Stimulated activated CD8-positive, alpha-beta memory T cell treated with anti-CD3 and anti-CD28 coated beads, Interleukin-15, amount 100 ng/mL, for 48 hours (primary cell): ENCODE data around the gene ARF6.
"Not testable (repeated sequence)": the region's sequence is repeated elsewhere in the genome, so short reads cannot be mapped to it uniquely, and the experiment has no call there.

Experiments used
- DNase-seq, 2 donors: peaks; one replicate each; pipeline ENCODE4 v3.0.0-alpha.2; 2020; ENCODE audit warnings: low read depth in 2 of 2

The ARF6 gene

DNA sequence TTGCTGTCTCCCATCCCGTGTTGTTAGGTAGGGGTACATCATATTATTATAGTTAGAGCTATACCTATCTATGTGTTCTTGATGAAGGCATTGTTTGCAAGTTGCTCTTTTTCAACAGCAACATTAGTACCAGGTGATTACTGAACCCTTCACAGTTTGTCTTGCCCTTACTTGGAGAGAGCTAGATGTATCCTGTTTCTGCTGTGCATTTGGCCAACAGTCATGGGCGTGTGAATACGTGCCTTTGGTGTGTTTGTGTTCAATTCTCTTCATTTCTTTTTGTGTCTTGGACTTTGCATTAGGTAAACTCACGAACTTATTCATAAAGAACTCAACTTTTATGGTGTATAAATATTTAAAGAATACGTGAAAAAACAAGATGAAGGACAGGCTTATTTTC is 14.3 kb downstream of the ARF6 start:
- DNase-seq, result no peak

DNA sequence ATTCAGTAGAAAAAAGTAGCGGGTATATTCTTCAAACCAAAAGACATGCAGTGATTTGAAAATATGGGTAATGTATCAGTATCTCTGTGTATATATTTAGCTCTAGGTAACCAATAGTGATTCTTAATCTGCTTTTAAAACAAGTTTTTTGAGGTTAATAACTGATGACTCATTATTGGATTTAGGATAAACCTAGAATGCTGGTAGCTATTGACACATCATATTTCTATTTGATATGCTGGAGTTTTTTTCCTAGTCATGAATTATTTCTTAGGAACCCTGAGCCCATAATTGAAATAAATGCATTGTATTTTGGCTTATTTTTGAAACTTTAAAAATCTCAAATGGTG is 15.5 kb downstream of the ARF6 start:
- no peak for DNase-seq

DNA sequence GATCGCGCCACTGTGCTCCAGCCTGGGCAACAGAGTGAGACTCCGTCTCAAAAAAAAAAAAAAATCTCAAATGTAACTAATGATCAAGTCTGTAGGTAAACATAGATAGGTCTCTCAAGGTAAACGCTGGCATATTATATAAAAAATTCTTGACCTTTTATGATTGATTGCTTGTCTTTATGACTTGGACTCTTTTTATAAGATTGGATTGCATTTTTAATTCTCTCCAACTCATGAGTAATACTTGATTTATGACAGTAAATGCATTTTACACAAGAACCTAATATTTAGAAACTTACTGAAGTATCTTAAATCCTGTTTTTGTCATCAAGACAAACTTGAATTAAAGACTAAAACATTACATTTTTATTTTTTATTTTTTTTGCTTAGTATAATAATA is 16.1 kb downstream of the ARF6 start:
- DNase-seq, result no peak

DNA sequence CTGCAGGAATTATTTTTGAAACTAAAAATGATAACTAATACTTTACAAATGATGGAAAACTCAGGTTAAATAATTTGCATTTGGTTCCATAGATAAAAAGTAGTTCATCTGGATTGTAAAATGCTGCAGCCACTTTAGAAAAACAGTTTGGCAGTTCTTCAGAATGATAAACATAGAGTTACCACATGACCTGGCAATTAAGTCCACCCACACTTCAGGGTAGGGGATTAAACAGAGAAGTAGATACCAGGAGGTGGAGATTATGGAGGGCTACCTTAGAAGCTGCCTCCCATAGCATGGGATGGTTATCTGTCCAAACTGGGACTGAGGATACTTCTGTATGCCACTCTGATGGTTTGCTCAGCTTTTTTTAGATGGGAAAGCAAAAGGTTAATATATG is 22.2 kb downstream of the ARF6 start:
- no peak for DNase-seq

DNA sequence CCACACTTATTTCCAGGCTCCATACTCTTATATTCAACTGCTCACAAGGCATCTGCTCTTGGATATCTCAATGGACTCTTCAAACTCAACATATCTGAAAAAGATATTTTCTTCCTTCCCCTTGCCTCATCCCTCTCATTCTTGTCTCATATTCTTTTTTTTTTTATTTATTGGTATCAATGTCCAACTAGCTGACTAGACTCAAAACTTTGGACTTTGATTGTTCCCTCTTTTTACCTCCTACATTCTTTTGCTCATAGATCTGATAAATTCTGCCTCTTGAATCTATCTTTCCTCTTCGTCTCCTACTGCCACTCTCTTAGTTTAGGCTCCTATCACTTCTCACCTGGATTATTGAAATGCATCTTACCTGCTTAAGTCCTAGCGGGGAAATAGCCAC is 25.8 kb downstream of the ARF6 start:
- DNase-seq, result no peak

DNA sequence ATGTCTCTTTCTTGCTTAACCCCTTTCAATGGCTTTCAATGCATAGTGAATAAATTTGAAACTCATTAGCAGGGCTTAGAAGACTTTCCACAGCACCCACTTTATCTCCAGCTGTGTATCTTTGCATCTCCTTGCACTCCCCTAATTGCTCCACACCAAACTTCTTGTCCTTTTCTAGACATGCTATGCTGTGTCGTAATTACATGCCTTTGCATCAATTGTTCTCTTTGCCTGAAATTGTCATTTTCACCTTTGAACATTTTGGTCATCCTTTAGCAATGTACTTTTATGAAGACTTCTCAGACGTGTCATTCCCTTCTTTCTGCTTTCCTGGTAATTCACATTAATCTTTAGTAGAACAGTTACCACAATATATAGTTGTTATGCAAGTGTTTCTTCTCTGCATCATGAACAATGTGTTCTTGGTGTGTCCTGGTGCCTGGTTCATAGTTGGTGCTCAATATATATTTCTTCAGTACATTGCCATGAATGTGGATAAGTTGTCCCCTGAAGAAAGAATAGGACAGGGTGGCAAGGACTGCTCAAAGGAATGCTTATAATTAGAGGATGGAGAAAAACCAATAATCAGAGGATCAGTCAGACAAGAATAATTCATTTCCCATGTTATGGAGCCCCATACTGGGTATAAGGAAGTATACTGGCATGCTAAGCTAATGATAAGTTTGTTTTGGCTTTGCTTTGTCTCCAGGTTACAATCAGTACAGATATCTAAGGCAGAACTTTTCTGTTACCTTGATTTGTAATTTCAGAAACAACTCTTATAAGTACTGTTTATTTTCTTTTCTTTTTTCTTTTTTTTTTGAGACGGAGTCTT is 27.2 kb downstream of the ARF6 start:
- no peak for DNase-seq

DNA sequence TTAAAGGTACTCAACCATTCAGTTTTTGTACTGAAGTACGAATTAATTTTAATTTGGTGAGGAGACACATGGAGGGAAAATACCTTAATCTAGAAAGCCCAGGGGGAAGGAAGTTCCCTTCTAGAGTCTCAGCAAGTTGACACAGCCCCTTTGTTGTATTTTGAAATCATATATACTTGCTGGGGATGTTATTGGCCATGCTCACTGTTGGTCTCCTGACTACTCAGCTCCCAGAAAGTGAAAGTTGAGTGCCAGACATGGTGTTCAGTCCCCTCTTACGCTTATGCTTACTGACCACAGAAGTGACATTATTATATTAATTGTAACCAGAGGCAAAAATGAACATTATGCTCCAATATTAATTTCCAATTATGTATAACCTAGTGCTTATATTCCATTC is 28.1 kb downstream of the ARF6 start:
- no peak for DNase-seq

DNA sequence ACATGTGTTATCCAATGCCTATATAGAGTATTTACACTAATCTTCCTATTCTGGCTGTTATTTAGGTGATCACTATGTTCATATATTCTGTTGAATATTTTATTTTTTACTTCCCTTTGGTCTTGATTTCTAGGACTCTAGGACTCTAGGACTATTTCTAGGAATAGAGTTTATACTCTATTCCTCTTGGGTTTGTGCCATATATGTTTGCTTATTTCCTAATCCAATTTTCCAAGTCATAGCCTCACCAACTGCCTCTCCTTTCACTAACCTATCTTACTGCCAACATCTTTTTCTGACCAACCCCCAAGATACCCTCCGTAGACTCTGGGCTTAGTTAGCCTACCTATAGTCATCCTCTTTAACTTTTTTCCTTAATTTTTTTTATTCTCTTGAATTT is 28.5 kb downstream of the ARF6 start:
- no peak for DNase-seq

DNA sequence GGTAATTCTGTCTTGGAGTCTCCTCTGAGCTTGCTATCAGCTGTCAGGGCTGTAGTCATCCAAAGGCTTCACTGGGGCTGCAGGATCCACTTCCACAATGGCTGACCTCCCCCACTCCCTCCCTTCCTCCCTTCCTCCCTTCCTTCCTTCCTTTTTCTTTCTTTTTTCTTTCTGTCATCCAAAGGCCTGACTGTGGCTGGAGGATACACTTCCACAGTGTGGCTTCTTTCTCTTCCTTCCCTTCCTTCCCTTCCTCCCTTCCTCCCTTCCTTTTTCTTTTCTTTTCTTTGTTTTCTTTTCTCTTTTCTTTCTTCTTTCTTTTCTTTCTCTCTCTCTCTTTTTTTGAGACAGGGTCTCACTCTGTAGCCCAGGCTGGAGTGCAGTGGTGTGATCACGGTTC is 30.6 kb downstream of the ARF6 start:
- DNase-seq, result no peak

DNA sequence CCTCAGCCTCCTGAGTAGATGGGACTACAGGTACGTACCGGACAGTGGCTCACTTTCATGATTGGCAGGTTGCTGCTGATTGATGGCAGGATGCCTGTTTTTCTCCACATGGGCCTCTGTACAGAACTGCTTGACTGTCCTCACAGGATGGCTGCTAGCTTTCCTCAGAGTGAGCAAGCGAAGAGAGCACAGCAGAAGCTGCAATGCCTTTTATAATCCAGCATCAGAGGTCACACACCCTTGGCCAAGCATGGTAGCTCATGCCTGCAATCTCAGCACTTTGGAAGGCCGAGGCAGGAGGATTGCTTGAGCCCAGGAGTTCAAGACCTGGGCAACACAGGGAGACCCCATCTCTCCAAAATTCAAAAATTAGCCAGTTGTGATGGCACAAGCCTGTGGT is 31.0 kb downstream of the ARF6 start:
- DNase-seq, result no peak

DNA sequence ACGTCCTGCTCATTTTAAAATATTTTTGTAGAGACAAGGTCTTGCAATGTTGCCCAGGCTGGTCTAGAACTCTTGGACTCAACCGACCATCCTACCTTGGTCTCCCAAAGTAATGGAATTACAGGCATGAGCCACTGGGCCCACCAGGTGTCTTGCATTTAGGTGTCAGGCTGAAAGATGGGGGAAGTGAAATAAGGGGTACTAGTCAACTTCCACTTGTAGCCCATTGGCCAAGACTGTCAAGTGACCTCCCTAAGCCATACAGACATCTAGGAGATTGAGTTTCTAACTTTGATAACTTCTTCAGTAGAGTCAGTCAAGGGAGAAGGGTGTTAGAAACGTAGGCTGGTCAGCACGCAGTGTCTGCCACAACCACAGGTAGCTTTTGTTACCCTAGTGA is 32.0 kb downstream of the ARF6 start:
- DNase-seq, result no peak

DNA sequence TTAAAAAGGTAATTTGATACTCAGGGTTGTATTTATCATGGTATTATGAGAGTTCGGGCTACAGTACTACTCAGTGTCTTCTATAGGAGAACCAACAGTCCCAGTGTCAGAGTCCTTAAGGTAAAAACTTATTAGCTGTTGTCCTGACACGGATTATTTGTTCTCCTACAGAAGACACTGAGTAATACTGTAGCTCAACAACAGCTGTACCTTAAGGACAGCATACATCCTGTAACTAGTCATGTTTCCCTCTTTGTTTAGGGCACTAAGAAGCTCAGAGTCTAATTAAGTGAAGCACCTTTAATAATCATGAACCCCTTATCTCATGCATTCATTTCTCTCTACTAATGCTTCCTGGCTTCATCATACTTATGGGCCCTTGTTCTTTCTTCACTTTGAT is 33.9 kb downstream of the ARF6 start:
- no peak for DNase-seq

DNA sequence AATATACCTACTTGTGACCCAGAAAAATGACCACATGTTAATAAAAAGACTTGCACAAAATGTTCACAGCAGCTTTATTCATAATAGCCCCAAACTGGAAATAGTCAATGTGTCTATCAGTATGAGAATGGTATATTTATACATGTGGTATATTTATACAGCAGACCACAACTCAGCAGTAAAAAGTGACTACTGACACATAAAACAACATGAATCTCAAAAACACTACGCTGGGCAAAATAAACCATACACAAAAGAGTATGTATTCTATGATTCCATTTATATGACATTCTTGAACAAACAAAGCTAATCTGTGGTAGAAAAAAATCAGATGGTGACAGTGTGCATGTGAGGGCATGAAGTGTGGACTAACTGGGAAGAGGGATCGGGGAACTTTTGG is 35.1 kb downstream of the ARF6 start:
- no peak for DNase-seq

DNA sequence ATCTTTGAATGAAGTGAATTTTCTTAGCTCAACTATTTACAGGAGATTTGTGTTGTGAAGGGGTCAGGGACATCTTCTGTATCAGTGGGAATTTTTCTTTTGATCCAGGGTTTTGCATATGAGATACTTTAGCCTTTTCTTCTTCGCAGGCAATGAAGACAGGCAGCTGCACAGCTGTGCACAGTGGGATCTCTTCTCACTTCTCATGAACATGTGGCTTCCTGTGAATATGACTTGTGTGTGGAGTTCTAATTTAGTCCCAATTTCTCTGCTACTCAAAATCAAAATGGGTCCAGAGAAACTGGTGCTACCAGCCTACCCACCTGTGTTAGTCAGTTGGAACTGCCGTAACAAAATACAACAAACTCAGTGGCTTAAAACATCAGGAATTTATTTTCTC is 37.8 kb downstream of the ARF6 start:
- no peak for DNase-seq

DNA sequence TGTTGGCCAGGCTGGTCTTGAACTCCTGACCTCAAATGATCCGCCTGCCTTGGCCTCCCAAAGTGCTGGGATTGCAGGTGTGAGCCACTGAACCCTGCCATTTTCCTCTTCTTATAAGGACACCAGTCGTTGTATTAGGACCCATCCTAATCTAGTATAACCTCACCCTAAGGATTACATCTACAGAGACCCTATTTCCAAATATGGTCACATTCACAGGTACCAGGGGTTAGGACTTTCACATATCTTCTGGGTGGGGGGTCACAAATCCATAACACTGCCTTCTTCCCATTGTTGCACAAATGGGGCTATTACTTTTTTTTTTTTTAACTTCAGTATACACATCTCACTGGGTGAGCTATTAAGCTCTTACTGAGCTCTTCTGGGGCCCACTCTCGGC is 38.6 kb downstream of the ARF6 start:
- no peak for DNase-seq

DNA sequence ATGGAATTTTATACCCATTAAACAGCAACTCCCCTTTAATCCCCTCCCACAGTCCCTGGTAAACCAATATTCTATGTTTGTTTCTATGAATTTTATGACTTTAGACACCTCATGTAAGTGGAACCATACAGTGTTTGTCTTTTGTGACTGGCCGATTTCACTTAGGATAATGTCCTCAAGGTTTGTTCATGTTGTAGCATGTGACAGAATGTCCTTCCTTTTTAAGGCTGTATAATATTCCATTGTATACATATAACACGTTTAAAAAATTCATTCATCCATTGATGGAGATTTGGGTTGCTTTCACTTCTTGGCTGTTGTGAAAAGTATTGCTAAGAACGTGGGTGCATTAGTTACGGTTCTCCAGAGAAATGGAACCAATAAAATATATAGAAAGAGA is 40.2 kb downstream of the ARF6 start:
- no peak for DNase-seq

DNA sequence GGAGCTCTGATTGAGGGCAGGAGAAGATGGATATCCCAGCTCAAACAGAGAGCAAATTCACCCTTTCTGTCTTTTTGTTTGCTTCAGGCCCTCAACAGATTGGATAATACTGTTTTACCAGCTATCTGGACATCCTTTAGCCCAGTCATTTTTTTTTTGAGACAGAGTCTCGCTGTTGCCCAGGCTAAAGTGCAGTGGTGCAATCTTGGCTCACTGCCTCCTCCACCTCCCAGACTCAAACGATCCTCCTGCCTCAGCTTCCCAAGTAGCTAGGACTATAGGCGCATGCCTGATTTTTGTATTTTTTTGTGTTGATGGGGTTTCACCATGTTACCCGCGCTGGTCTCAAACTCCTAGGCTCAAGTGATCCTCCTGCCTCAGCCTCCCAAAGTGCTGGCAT is 40.8 kb downstream of the ARF6 start:
- no peak for DNase-seq

DNA sequence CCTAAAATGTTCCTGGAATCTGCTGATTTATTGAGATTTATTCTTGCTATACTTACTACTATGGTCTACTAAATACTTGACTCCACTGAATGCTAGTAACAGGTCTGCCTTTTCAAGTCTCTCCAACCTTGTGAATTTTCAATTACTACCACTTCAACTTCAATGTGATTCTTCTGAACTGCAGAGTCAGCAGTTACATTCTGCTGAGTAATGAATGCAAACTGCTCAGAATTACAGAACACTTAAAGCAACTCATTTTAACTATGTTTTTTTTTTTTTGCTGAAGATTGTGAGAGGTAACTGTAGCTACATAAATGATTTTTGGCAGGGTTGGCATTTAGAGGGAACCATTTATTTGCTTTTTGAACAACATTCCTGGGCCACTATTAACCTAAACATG is 41.8 kb downstream of the ARF6 start:
- no peak for DNase-seq

DNA sequence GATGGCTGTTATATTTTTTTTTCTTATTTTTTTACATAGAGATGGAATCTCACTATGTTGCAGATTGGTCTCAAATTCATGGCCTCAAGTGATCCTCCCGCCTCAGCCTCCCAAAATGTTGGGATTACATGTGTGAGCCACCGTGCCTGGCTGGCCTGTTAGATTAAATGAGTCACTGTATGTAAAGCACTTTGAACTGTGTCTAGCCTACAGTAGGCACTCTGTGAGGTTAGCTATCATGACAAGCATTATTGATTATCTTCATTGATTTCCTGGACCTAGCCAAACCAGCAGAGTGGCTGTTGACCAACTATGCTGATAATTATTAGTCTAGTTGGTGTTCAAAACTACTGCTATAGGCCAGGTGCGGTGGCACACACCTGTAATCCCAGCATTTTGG is 42.6 kb downstream of the ARF6 start:
- DNase-seq, result no peak

DNA sequence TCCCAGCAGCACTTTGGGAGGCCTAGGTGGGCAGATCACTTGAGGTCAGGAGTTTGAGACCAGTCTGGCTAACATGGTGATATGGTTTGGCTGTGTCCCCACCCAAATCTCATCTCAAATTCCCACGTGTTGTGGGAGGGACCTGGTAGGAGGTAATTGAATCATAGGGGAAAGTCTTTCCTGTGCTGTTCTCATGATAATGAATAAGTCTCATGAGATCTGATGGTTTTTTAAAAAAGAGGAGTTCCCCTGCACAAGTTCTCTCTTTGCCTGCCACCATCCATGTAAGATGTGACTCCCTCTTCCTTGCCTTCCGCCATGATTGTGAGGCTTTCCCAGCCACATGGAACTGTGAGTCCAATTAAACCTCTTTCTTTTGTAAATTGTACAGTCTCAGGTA is 43.4 kb downstream of the ARF6 start:
- DNase-seq, result not testable (repeated sequence)

DNA sequence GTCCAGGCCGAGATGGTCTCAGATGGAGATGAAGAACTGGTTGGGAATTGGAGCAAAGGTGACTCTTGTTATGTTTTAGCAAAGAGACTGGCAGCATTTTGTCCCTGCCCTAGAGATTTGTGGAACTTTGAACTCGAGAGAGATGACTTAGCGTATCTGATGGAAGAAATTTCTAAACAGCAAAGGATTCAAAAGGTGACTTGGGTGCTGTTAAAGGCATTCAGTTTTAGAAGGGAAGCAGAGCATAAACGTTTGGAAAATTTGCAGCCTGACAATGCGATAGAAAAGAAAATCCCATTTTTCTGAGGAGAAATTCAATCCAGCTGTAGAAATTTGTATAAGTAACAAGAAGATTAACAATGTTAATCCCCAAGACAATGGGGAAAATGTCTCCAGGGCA is 44.0 kb downstream of the ARF6 start:
- DNase-seq, result not testable (repeated sequence)

DNA sequence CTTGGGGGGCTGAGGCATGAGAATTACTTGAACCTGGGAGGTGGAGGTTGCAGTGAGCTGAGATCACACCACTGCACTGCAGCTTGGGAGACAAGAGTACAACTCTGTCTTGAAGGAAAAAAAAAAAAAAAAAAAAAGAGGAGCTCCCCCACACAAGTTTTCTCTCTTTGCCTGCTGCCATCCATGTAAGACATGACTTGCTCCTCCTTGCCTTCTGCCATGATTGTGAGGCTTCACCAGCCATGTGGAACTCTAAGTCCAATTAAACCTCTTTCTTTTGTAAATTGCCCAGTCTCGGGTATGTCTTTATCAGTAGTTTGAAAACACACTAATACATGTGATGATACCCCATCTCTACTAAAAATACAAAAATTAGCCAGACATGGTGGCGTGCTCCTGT is 46.3 kb downstream of the ARF6 start:
- not testable (repeated sequence) for DNase-seq

DNA sequence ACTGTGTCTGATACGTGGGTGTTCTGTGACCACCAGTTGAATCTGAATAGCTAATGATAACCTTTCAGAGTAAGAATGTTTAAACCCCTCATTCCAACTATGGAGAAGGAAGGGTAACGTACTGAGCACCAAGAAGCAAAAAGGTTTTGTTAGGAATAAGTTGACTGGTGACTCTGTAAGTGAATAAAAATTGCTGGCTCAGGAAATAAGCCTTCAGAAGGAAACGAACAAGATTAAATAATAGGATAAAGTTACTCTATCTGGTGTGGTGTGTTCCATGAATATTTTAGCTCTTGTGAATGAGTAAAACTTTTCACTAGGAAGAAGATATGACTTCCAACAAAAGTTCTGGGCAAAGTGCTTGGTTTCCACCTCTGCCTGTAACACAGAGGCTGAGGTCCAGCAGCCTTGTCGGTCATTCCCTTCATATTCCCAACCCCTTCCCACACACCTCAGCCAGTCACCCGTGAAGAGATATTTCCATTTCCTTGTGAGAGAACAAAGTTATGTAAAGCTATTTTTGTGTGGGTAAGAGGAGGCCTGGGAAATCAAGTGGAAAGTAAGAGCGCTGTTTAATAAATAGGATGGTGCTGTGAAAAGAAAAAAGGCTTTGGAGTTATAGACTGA is 47.1 kb downstream of the ARF6 start:
- DNase-seq, result no peak
